Measurements from ENCODE around the gene GGT1.
"Not testable (repeated sequence)": the region's sequence is repeated elsewhere in the genome, so short reads cannot be mapped to it uniquely, and the experiment has no call there.

The GGT1 gene

GRCh38 chr22:24583221-24584165 is 19.5 kb upstream of the GGT1 start:
- H3K27ac ChIP-seq = no peak overlapping the region
- no peak for DNase-seq (ENCODE audit: low read depth, low spot score)

- H3K27ac ChIP-seq = no peak overlapping the region
- no peak for DNase-seq (ENCODE audit: low read depth, low spot score)
Measured at GRCh38 chr22:24584166-24584790, 18.7 kb upstream of the GGT1 start.

- no peak overlapping the region for H3K27ac ChIP-seq
- DNase-seq (ENCODE audit: low read depth, low spot score) = no peak
Measured at GRCh38 chr22:24584871-24585411, 18.1 kb upstream of the GGT1 start.

GRCh38 chr22:24585461-24585860 is 17.5 kb upstream of the GGT1 start:
- no peak overlapping the region for H3K27ac ChIP-seq
- DNase-seq (ENCODE audit: low read depth, low spot score) = no peak

GRCh38 chr22:24585927-24586546 is 17.0 kb upstream of the GGT1 start:
- H3K27ac ChIP-seq = no peak overlapping the region
- DNase-seq (ENCODE audit: low read depth, low spot score) = no peak

- no peak overlapping the region for H3K27ac ChIP-seq
- DNase-seq (ENCODE audit: low read depth, low spot score) = no peak
Measured at GRCh38 chr22:24587251-24587650, 15.7 kb upstream of the GGT1 start.

- no peak overlapping the region for H3K27ac ChIP-seq
- DNase-seq (ENCODE audit: low read depth, low spot score) = no peak
Measured at GRCh38 chr22:24587948-24588347, 15.0 kb upstream of the GGT1 start.

GRCh38 chr22:24588381-24588756 is 14.6 kb upstream of the GGT1 start:
- no peak overlapping the region for H3K27ac ChIP-seq
- no peak for DNase-seq (ENCODE audit: low read depth, low spot score)

- no peak overlapping the region for H3K27ac ChIP-seq
- no peak for DNase-seq (ENCODE audit: low read depth, low spot score)
Measured at GRCh38 chr22:24588757-24589481, 14.1 kb upstream of the GGT1 start.

GRCh38 chr22:24589518-24590030 is 13.4 kb upstream of the GGT1 start:
- no peak for DNase-seq (ENCODE audit: low read depth, low spot score)
- no peak overlapping the region for H3K27ac ChIP-seq

GRCh38 chr22:24590596-24591173 is 12.3 kb upstream of the GGT1 start:
- DNase-seq (ENCODE audit: low read depth, low spot score) = no peak
- H3K27ac ChIP-seq = no peak overlapping the region

GRCh38 chr22:24591286-24591830 is 11.6 kb upstream of the GGT1 start:
- H3K27ac ChIP-seq = no peak overlapping the region
- DNase-seq (ENCODE audit: low read depth, low spot score) = no peak

GRCh38 chr22:24592058-24592850 is 10.7 kb upstream of the GGT1 start:
- peak overlapping the region; percentile 37 for H3K27ac ChIP-seq
- DNase-seq (ENCODE audit: low read depth, low spot score) = no peak

GRCh38 chr22:24592851-24593558 is 10.0 kb upstream of the GGT1 start, which contains the start of gene LRRC75B:
Gene LRRC75B, minus strand, starts transcription at chr22:24593073. Its CDS starts 34 bp downstream, at chr22:24593039.
- DNase-seq (ENCODE audit: low read depth, low spot score) = no peak

GRCh38 chr22:24593559-24593835 is 9.5 kb upstream of the GGT1 start:
- not testable (repeated sequence) for DNase-seq (ENCODE audit: low read depth, low spot score)
- H3K27ac ChIP-seq = peak overlapping the region; percentile 37

More at GRCh38 chr22:24592851-24593558, 10.0 kb upstream of the GGT1 start, which contains the start of gene LRRC75B:
- H3K27ac ChIP-seq = peak within 1 kb of the TSS; percentile 37

- H3K27ac ChIP-seq = no peak overlapping the region
- no peak for DNase-seq (ENCODE audit: low read depth, low spot score)
Measured at GRCh38 chr22:24593836-24594568, 9.0 kb upstream of the GGT1 start.

GRCh38 chr22:24594569-24595120 is 8.3 kb upstream of the GGT1 start:
- no peak for DNase-seq (ENCODE audit: low read depth, low spot score)
- no peak overlapping the region for H3K27ac ChIP-seq
